Sigmoid colon (tissue), 7 donors: ENCODE measurements around the gene ADCY2. TPM values are rescaled to one million over a fixed set of nuclear protein-coding genes. Genes with fewer than 3 reads are reported as not detected.

Experiments
- DNase-seq: peaks from one replicate; pipeline ENCODE4 v3.0.0-alpha.2; 2019
- H3K27ac ChIP-seq, 4 donors: fragments of 200-600 bp; sonication (generic); one replicate each; pipeline ENCODE4 v1.5.1; 2016 to 2019; ENCODE audit warnings: mild to moderate bottlenecking in 1 of 4
- H3K27me3 ChIP-seq, 3 donors: fragments of 200-600 bp; sonication (generic); one replicate each; pipeline ENCODE4 v1.5.1; 2019; ENCODE audit warnings: mild to moderate bottlenecking in 1 of 3
- H3K36me3 ChIP-seq, 4 donors: fragments of 200-600 bp; sonication (generic); one replicate each; pipeline ENCODE4 v1.5.1; 2016 to 2019
- H3K4me1 ChIP-seq, 4 donors: fragments of 200-600 bp; sonication (generic); one replicate each; pipeline ENCODE4 v1.5.1; 2017 to 2019
- H3K4me3 ChIP-seq, 4 donors: fragments of 200-600 bp; sonication (generic); one replicate each; pipeline ENCODE4 v1.5.1; 2017 to 2019; ENCODE audit warnings: mild to moderate bottlenecking in 2 of 4, moderate library complexity in 1 of 4
- H3K9me3 ChIP-seq, 4 donors: fragments of 200-600 bp in 3 of 4; sonication (generic) in 3 of 4; one replicate each; pipeline versions ENCODE4 v1.5.1 to v1.6.1; 2013 to 2019
- EP300 ChIP-seq, 4 donors: sonication (generic); formaldehyde crosslinking; IDR thresholded peaks; one replicate each; pipeline ENCODE4 v1.6.1; 2017; ENCODE audit warnings: antibody characterized with exemption in 4 of 4
- POLR2A ChIP-seq, 2 donors: fragments of 450-650 bp; IDR thresholded peaks; one replicate each; pipeline ENCODE4 v1.6.1; 2016; ENCODE audit warnings: antibody characterized with exemption in 2 of 2, mild to moderate bottlenecking in 2 of 2, moderate library complexity in 2 of 2
- POLR2AphosphoS5 ChIP-seq, 4 donors: sonication (generic); formaldehyde crosslinking; IDR thresholded peaks; one replicate each; pipeline ENCODE4 v1.6.1; 2017; ENCODE audit warnings: antibody characterized with exemption in 4 of 4
- WGBS, 2 donors: extraction: QIAGEN DNeasy Blood & Tissue Kit; methylation state at CpG; one replicate each; pipeline ENCODE4 v1.1.7; 2013; 5-methylcytosine and 5-hydroxymethylcytosine counted together
- intact Hi-C: fragments of 100-400 bp; cut with DNase I; formaldehyde crosslinking; loops from one replicate; pipeline ENCODE4 v1.15.1; 2023
- polyA plus RNA-seq, 3 donors: library from polyadenylated mRNA; stranded (reverse); fragments of 200-250 nt; gene quantifications; one replicate each; pipeline ENCODE4 v1.2.3, GENCODE V29; 2013
- total RNA-seq, 4 donors: library from RNA; depleted of rRNA; stranded (reverse); fragments of >200 nt; gene quantifications; one replicate each; pipeline ENCODE4 v1.1.0, GENCODE V29; 2016
- TF ChIP-seq, protein P1 (sequence below), 4 experiments: fragments of 450-650 bp in 3 of 4; fragments of 200-600 bp in 1 of 4; IDR thresholded peaks; one replicate each; pipeline ENCODE4 v1.5.1; 2016 to 2019; ENCODE audit warnings: antibody characterized with exemption in 4 of 4, mild to moderate bottlenecking in 3 of 4, moderate library complexity in 2 of 4
- donor health status: healthy with polysubstance abuse.
- donor health status: Bipolar disorder and iron deficiency.
- donor health status: healthy.

Gene ADCY2
- total and polyA plus RNA-seq, 7 donors: 0.69 to 9.5 (median 4.4) TPM

DNA sequence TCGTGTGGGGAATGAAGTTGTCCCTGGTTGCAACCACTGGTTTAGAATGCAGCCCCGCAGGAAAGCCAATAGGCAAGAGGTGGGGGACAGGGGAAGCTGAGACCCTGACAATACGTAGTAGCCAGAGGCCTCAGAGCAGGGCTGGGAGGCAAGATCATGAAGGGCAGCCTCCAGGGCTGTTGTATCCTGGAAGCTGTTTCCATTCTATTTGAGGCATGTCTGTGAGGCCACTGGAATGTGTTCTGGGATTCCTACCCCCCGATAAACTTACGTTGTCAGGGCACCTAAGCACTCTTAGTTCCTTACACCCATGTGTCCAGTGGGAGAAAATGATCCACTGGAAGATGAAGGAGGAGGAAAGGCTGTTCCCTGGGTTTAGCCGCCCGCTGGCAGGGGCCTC lies 277.7 kb downstream of the ADCY2 start:
- DNase-seq: no peak
- 88 to 90% methylated on average over 7 of the region's 7 CpGs for WGBS, 2 donors
- Histone ChIP-seq H3K9me3 (no peaks in the 10 kb centered on the region), H3K4me1 (peaks cover 0 to 30% (median 8%) of the 10 kb centered on the region in 4 donors), H3K4me3 (no peak overlapping the region), H3K36me3 (no peaks in the 10 kb centered on the region), H3K27me3 (no peaks in the 10 kb centered on the region), H3K27ac (no peak overlapping the region)
- TF ChIP-seq, protein P1, sequence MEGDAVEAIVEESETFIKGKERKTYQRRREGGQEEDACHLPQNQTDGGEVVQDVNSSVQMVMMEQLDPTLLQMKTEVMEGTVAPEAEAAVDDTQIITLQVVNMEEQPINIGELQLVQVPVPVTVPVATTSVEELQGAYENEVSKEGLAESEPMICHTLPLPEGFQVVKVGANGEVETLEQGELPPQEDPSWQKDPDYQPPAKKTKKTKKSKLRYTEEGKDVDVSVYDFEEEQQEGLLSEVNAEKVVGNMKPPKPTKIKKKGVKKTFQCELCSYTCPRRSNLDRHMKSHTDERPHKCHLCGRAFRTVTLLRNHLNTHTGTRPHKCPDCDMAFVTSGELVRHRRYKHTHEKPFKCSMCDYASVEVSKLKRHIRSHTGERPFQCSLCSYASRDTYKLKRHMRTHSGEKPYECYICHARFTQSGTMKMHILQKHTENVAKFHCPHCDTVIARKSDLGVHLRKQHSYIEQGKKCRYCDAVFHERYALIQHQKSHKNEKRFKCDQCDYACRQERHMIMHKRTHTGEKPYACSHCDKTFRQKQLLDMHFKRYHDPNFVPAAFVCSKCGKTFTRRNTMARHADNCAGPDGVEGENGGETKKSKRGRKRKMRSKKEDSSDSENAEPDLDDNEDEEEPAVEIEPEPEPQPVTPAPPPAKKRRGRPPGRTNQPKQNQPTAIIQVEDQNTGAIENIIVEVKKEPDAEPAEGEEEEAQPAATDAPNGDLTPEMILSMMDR (IDR thresholded peaks at IDR 0.05): no peak
- no peak for TF ChIP-seq POLR2AphosphoS5 (IDR thresholded peaks at IDR 0.05)
- no peak for TF ChIP-seq EP300 (IDR thresholded peaks at IDR 0.05)
- TF ChIP-seq POLR2A (IDR thresholded peaks at IDR 0.05): no peak
- intact Hi-C loops: no loop called here

DNA sequence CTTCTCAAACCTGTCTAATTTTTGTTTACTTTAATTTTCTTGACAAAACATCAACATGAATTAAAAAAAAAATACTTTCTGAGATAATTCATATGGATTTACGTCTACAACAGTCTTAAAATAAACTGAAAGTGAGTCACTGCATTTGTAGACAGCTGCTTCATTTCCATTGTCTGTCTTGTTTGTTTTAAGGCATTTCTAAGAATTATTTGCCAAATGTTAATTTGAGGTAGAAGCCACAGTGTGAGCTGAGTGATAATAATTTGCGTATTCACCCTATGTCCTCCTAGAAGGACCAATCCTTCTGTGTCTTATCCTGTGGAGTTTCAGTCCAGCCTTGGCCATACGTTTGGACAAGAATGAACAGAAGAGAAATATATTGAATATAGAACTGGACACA lies 280.5 kb downstream of the ADCY2 start:
- H3K4me3 ChIP-seq: no peak overlapping the region
- H3K4me1 ChIP-seq: peaks cover 0 to 45% (median 8%) of the 10 kb centered on the region in 4 donors
- H3K27me3 ChIP-seq: no peaks in the 10 kb centered on the region
- H3K27ac ChIP-seq: peak overlapping the region in 2 of 4 donors; percentile 12 to 44
- intact Hi-C loops: no loop called here
- no peak for DNase-seq
- no peaks in the 10 kb centered on the region for H3K36me3 ChIP-seq
- H3K9me3 ChIP-seq: no peaks in the 10 kb centered on the region
- TF ChIP-seq EP300 (IDR thresholded peaks at IDR 0.05) (no peak), POLR2AphosphoS5 (IDR thresholded peaks at IDR 0.05) (peak in 1 of 4 donors; percentile 15)
- TF ChIP-seq, protein P1 (IDR thresholded peaks at IDR 0.05): no peak
- 55 to 66% methylated on average over 3 of the region's 3 CpGs for WGBS, 2 donors

DNA sequence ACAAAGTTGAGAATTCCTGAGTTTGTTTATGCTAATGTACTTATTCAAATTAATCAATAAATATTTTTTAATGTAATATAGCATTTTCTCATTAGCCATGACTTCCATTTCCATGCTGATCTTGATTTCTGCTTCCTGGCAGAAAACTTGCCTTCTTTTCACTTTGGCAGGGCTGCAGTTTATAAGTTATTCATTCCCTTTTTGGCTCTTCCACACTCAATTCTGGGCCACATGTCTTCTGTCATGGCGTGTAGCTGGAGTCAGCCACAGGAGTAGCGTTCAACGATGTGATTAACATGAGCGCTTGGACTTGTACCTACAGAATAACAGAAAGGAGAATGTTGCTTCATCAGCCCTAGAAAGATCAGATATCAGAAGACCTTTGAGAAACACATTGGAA lies 282.1 kb downstream of the ADCY2 start:
- no peak for DNase-seq
- H3K36me3 ChIP-seq: no peaks in the 10 kb centered on the region

DNA sequence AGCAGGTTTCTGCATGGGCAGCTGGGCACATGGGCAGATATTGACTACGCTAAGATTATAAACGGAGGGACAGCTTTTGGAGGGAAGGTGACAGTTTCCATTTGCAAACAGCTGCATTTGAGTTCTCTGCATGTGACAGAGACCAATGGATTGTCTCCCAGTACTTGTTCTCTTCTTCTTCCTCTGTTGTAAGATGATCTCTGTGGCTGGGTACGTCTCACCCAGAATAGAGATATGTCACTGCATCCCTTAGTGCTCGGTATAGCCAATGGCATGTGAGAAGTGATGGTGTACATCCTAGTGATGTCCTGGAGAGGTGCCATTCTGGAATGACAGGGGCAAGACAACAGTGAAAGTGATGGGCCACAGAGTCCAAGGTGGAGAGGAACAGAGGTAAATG lies 283.7 kb downstream of the ADCY2 start:
- Histone ChIP-seq H3K9me3 (no peaks in the 10 kb centered on the region), H3K4me1 (peaks cover 0 to 65% (median 12%) of the 10 kb centered on the region in 4 donors), H3K36me3 (no peaks in the 10 kb centered on the region), H3K27ac (no peak overlapping the region), H3K4me3 (no peak overlapping the region), H3K27me3 (no peaks in the 10 kb centered on the region)
- TF ChIP-seq EP300 (IDR thresholded peaks at IDR 0.05) (no peak), POLR2A (IDR thresholded peaks at IDR 0.05) (no peak), POLR2AphosphoS5 (IDR thresholded peaks at IDR 0.05) (no peak)
- TF ChIP-seq, protein P1 (IDR thresholded peaks at IDR 0.05): no peak
- intact Hi-C loops: loop anchor here (2.0 to 5.0 kb wide), 4 partner anchors 37 to 285 kb away; no protein-coding TSS in a partner anchor
- WGBS, 2 donors: 88% methylated on average over 4 of the region's 4 CpGs
- no peak for DNase-seq

More for the DNA sequence above, 282.1 kb downstream of the ADCY2 start:
- Histone ChIP-seq H3K4me3 (no peak overlapping the region), H3K9me3 (no peaks in the 10 kb centered on the region), H3K27me3 (no peaks in the 10 kb centered on the region), H3K27ac (peak overlapping the region in 1 of 4 donors; percentile 44), H3K4me1 (peaks cover 0 to 61% (median 11%) of the 10 kb centered on the region in 4 donors)
- WGBS, 2 donors: 77 to 78% methylated on average over 4 of the region's 4 CpGs
- TF ChIP-seq EP300 (IDR thresholded peaks at IDR 0.05) (no peak), POLR2AphosphoS5 (IDR thresholded peaks at IDR 0.05) (peak in 1 of 4 donors; percentile 52)
- intact Hi-C loops: no loop called here

DNA sequence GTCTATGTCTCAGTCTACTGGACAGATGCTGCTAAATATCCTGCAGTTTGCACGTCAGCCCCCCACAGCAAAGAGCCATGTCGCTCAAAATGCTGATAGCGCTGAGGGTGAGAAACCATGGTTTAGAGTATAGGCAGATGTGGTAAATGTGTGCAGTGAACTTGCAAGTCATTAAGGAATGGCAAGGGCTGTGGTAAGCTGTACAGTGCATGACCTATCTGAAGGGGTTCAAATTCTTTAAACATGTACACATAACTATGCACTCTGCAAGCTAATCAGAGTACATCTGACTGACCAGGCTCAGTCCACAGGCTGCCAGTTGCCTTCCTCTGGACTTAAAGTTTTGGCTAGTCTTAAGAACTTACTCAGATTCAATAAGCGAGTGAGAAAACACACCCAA lies 284.3 kb downstream of the ADCY2 start:
- intact Hi-C loops: loop anchor here (2.0 to 5.0 kb wide), 4 partner anchors 38 to 285 kb away; no protein-coding TSS in a partner anchor
- Histone ChIP-seq H3K36me3 (no peaks in the 10 kb centered on the region), H3K4me1 (peaks cover 0 to 65% (median 12%) of the 10 kb centered on the region in 4 donors), H3K27me3 (no peaks in the 10 kb centered on the region), H3K9me3 (no peaks in the 10 kb centered on the region), H3K27ac (no peak overlapping the region), H3K4me3 (no peak overlapping the region)
- 82 to 91% methylated on average over 4 of the region's 4 CpGs for WGBS, 2 donors
- TF ChIP-seq POLR2A (IDR thresholded peaks at IDR 0.05): no peak
- TF ChIP-seq POLR2AphosphoS5 (IDR thresholded peaks at IDR 0.05): no peak
- no peak for TF ChIP-seq EP300 (IDR thresholded peaks at IDR 0.05)
- TF ChIP-seq, protein P1 (IDR thresholded peaks at IDR 0.05): no peak
- DNase-seq: no peak
